ENCODE measurements around the gene OCEL1.

The OCEL1 gene

GRCh38 chr19:17242431-17243208 lies 16.6 kb downstream of the OCEL1 start:
- DNase-seq, result no peak

- DNase-seq, result no peak
These were observed 17.3 kb downstream of the OCEL1 start for GRCh38 chr19:17243211-17243829.

GRCh38 chr19:17243830-17244617 lies 18.0 kb downstream of the OCEL1 start:
- DNase-seq, result no peak

- DNase-seq, result no peak
These were observed 18.9 kb downstream of the OCEL1 start for GRCh38 chr19:17244618-17245534.

GRCh38 chr19:17245535-17245984 lies 19.5 kb downstream of the OCEL1 start, which contains the start of gene NR2F6:
Gene NR2F6, minus strand, starts transcription at chr19:17245919. Its CDS starts 699 bp downstream, at chr19:17245220.
- DNase-seq, result no peak

GRCh38 chr19:17246681-17247425 lies 20.8 kb downstream of the OCEL1 start:
- DNase-seq, result no peak

GRCh38 chr19:17248011-17248776 lies 22.2 kb downstream of the OCEL1 start:
- no peak for DNase-seq

GRCh38 chr19:17249887-17250548 lies 24.0 kb downstream of the OCEL1 start:
- DNase-seq, result no peak

GRCh38 chr19:17254636-17255035 lies 28.6 kb downstream of the OCEL1 start:
- DNase-seq, result no peak

GRCh38 chr19:17255150-17255621 lies 29.2 kb downstream of the OCEL1 start:
- DNase-seq, result no peak

GRCh38 chr19:17256130-17256529 lies 30.1 kb downstream of the OCEL1 start:
- DNase-seq, result no peak

- DNase-seq, result no peak
These were observed 33.2 kb downstream of the OCEL1 start for GRCh38 chr19:17259118-17259780.

- DNase-seq, result no peak
These were observed 33.9 kb downstream of the OCEL1 start for GRCh38 chr19:17259934-17260333.

- DNase-seq, result no peak
These were observed 34.9 kb downstream of the OCEL1 start for GRCh38 chr19:17260842-17261325.

GRCh38 chr19:17262557-17262956 lies 36.5 kb downstream of the OCEL1 start:
- DNase-seq, result no peak

GRCh38 chr19:17263712-17264640 lies 38.0 kb downstream of the OCEL1 start:
- no peak for DNase-seq

- no peak for DNase-seq
These were observed 38.6 kb downstream of the OCEL1 start, which contains the start of gene USHBP1 for GRCh38 chr19:17264641-17264979. Gene USHBP1, minus strand, starts transcription at chr19:17264745. Its CDS starts 446 bp downstream, at chr19:17264299.

GRCh38 chr19:17266026-17266425 lies 40.0 kb downstream of the OCEL1 start:
- DNase-seq, result no peak
